Measurements from ENCODE around the gene GSTK1. TPM values are rescaled to one million over a fixed set of nuclear protein-coding genes. Genes with fewer than 3 reads are reported as not detected.
"Not testable (repeated sequence)": the region's sequence is repeated elsewhere in the genome, so short reads cannot be mapped to it uniquely, and the experiment has no call there.

The GSTK1 gene
- 100 to 1,000 TPM; 245 to 259 TPM for total RNA-seq
- polyA plus RNA-seq (2013, experiment 1 of 2), result 435 TPM
- 528 TPM for polyA plus RNA-seq (2013, experiment 2 of 2)
- 61.0 to 537 (median 197) reads per million in 172 experiments for total RNA-seq

DNA sequence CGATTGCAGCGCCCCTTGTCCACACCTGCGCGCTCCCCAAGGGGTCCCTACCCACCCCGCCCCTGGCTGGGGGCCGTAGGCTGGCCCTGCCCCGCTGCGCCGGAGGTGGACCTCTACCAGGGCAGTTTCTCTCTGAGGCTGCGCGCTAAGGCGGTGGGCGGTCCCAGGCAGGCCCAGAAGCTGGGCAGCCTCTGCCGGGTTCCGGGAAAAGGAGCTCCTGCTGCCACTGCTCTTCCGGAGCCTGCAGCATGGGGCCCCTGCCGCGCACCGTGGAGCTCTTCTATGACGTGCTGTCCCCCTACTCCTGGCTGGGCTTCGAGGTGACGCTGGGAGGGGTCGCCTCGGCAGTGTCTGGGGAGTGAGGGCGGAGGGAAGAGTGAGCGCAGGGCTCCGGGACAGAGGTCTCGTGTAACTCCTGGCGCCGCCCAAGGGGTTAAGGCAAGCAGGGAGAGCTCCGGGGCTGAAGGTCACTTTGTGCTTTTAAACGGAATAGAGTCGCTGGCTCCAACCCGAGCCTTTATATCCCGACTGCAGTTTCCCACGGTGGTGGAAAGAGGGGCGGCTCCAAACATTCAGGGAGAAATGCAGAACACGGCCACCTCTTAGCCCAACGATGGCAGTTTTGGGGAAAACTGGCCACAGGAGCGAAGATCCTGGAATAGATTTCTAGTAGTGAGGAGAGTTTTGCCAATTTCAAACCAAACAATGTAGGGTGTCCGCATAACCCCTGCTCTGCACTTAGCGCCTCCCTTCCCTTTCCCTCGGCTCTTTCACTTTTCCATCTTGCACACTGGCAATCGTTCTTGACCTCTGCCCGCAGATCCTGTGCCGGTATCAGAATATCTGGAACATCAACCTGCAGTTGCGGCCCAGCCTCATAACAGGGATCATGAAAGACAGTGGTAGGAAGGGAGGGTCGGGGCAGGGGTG is at the start of gene GSTK1:
GSTK1 (plus strand) TSS at position 176 of the 930 bp plus-strand sequence; CDS start at position 249, 73 bp downstream.
- H3K4me3 Mint-ChIP-seq, result peak within 1 kb of the TSS; percentile 98
- H3K9me3 ChIP-seq (ENCODE audit: control insufficient read depth in 1 of 2, insufficient read depth in 1 of 2, low read length in 2 of 2), result no peaks in the 10 kb centered on the region
- intact Hi-C loops (cut with DNase I, micrococcal nuclease), result loop anchor here (1.0 to 2.0 kb wide), 3 partner anchors 21 to 25 kb away; partner anchors contain the start of genes CASP2 (in 1 of the 2) and TMEM139 (in 1 of the 2)
- ChIA-PET CTCF (interaction anchor here (0.8 to 2.8 kb wide), 9 partner anchors 9 to 117 kb away, joined by 3 to 16 read pairs (median 5); partner anchors contain the start of gene CASP2), POLR2A (interaction anchor here (0.8 to 4.0 kb wide), 19 partner anchors 8 to 478 kb away, joined by 3 to 41 read pairs (median 6); partner anchors contain the start of gene CASP2)
- H3K4me1 ChIP-seq (ENCODE audit: insufficient read depth, low read length), result peaks cover 49% of the 10 kb centered on the region
- peaks cover 41% of the 10 kb centered on the region for H3K36me3 ChIP-seq (ENCODE audit: insufficient read depth, low read length)
- peaks cover 48% of the 10 kb centered on the region for H3K36me3 Mint-ChIP-seq (ENCODE audit: low read depth)
- TF ChIP-seq, protein P1, sequence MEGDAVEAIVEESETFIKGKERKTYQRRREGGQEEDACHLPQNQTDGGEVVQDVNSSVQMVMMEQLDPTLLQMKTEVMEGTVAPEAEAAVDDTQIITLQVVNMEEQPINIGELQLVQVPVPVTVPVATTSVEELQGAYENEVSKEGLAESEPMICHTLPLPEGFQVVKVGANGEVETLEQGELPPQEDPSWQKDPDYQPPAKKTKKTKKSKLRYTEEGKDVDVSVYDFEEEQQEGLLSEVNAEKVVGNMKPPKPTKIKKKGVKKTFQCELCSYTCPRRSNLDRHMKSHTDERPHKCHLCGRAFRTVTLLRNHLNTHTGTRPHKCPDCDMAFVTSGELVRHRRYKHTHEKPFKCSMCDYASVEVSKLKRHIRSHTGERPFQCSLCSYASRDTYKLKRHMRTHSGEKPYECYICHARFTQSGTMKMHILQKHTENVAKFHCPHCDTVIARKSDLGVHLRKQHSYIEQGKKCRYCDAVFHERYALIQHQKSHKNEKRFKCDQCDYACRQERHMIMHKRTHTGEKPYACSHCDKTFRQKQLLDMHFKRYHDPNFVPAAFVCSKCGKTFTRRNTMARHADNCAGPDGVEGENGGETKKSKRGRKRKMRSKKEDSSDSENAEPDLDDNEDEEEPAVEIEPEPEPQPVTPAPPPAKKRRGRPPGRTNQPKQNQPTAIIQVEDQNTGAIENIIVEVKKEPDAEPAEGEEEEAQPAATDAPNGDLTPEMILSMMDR (IDR thresholded peaks at IDR 0.05), result no peak
- H3K4me1 Mint-ChIP-seq (ENCODE audit: low read depth), result peaks cover 64% of the 10 kb centered on the region
- no peaks in the 10 kb centered on the region for H3K27me3 ChIP-seq (ENCODE audit: control insufficient read depth in 1 of 2, insufficient read depth in 2 of 2, low read length in 2 of 2)
- H3K4me3 ChIP-seq (ENCODE audit: low read length), result peak within 1 kb of the TSS; percentile 98
- H3K27ac Mint-ChIP-seq, result peak within 1 kb of the TSS; percentile 95
- peak within 1 kb of the TSS; percentile 74 for H3K27ac ChIP-seq (ENCODE audit: low read depth in 1 of 2, low read length in 2 of 2)
- DNase-seq (peak; percentile 53 to 87 (median 77)), ATAC-seq (ENCODE audit: poor library complexity) (peak; percentile 96)
- H3K27me3 Mint-ChIP-seq, result no peaks in the 10 kb centered on the region
- H3K9me3 Mint-ChIP-seq, result no peaks in the 10 kb centered on the region

DNA sequence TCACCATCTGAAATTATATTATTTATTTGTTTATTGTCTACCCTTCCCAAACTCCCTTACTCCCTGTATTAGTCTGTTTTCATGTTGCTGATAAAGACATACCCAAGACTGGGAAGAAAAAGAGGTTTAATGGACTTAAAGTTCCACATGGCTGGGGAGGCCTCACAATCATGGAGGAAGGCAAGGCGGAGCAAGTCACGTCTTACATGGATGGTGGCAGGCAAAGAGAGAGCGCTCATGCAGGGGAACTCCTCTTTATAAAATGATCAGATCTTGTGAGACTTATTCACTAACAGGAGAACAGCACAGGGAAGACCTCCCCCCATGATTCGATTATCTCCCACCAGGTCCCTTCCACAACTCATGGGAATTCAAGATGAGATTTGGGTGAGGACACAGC is 49.8 kb upstream of the GSTK1 start:
- H3K36me3 ChIP-seq (ENCODE audit: insufficient read depth, low read length); H3K27ac ChIP-seq (ENCODE audit: low read depth in 1 of 2, low read length in 2 of 2); H3K36me3 Mint-ChIP-seq (ENCODE audit: low read depth); H3K9me3 ChIP-seq (ENCODE audit: control insufficient read depth in 1 of 2, insufficient read depth in 1 of 2, low read length in 2 of 2); ATAC-seq (ENCODE audit: poor library complexity); H3K27me3 ChIP-seq (ENCODE audit: control insufficient read depth in 1 of 2, insufficient read depth in 2 of 2, low read length in 2 of 2); H3K27me3 Mint-ChIP-seq; H3K27ac Mint-ChIP-seq; DNase-seq; H3K4me3 ChIP-seq (ENCODE audit: low read length); H3K9me3 Mint-ChIP-seq; H3K4me3 Mint-ChIP-seq; H3K4me1 ChIP-seq (ENCODE audit: insufficient read depth, low read length); POLR2A ChIA-PET; H3K4me1 Mint-ChIP-seq (ENCODE audit: low read depth): not testable (repeated sequence)
- CTCF ChIA-PET, result interaction anchor here (1.6 kb wide), 1 partner anchor 581 kb away, joined by 3 read pairs; no protein-coding TSS in a partner anchor
- intact Hi-C loops (cut with DNase I, micrococcal nuclease), result loop anchor here (10.0 kb wide), 4 partner anchors 329 to 799 kb away; partner anchors contain the start of genes EPHB6 (in 1 of the 2) and TRPV6 (in 1 of the 2)

DNA sequence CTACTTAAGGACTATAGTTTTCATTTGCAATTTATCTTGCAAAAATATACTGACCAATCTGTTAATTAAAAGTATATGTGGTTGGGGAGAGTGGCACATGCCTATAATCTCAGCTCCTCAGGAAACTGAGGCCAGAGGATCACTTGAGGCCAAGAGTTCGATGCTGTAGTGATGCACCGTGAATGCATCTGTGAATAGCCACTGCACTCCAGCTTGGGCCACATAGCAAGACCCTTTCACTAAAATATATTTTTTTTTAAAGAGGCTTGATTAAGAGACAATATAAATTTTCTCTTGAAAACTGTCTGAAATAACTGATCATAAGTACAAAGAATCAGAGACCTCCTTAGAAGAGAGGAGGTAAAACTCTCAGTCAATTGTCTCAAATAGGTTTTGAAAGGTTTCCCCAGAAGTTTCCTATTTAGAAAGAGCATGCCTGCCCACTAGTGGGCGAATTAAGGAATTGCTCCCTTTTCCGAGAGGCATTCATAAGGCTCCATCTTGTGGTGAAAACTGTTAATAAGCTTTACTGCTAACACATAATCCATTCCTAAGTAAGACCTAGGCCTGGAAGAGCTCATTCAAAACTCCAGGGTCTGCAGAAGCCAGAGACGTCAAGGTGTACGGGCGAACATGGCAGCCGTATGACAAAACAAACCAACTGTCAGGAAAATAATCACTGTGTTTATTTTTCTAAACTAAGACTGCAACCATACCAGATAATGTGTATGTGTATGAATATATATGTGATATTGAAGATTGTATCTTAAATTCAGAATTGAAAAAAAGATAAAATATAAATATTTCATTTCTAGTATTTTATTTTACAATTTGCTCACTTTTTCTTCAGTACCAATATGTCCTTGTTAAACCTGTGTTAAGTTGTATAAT is 48.2 kb upstream of the GSTK1 start:
- no peaks in the 10 kb centered on the region for H3K36me3 Mint-ChIP-seq (ENCODE audit: low read depth)
- H3K9me3 Mint-ChIP-seq, result no peaks in the 10 kb centered on the region
- intact Hi-C loops (cut with DNase I, micrococcal nuclease), result loop anchor here (1.0 to 10.0 kb wide), 14 partner anchors 207 to 1240 kb away; partner anchors contain the start of genes EPHB6 (in 1 of the 2) and TRPV6 (in 1 of the 2)
- POLR2A ChIA-PET, result interaction anchor here (0.8 to 1.4 kb wide), 5 partner anchors 165 to 611 kb away, joined by 3 to 6 read pairs (median 4); no protein-coding TSS in a partner anchor
- Histone ChIP-seq H3K4me3 (ENCODE audit: low read length) (no peak overlapping the region), H3K36me3 (ENCODE audit: insufficient read depth, low read length) (no peaks in the 10 kb centered on the region), H3K27me3 (ENCODE audit: control insufficient read depth in 1 of 2, insufficient read depth in 2 of 2, low read length in 2 of 2) (no peaks in the 10 kb centered on the region), H3K4me1 (ENCODE audit: insufficient read depth, low read length) (no peaks in the 10 kb centered on the region), H3K9me3 (ENCODE audit: control insufficient read depth in 1 of 2, insufficient read depth in 1 of 2, low read length in 2 of 2) (no peaks in the 10 kb centered on the region), H3K27ac (ENCODE audit: low read depth in 1 of 2, low read length in 2 of 2) (no peak overlapping the region)
- peak; percentile 98 for ATAC-seq (ENCODE audit: poor library complexity)
- DNase-seq, result peak; percentile 18 to 89 (median 46)
- CTCF ChIA-PET, result interaction anchor here (0.6 to 3.6 kb wide), 40 partner anchors 9 to 895 kb away, joined by 3 to 45 read pairs (median 4); no protein-coding TSS in a partner anchor
- peaks cover 4% of the 10 kb centered on the region for H3K27me3 Mint-ChIP-seq
- H3K4me3 Mint-ChIP-seq, result no peak overlapping the region
- H3K4me1 Mint-ChIP-seq (ENCODE audit: low read depth), result no peaks in the 10 kb centered on the region
- TF ChIP-seq, protein P1 (IDR thresholded peaks at IDR 0.05), result peak; percentile 100
- no peak overlapping the region for H3K27ac Mint-ChIP-seq
